ENCODE results near the gene ANKRD36B.
"Not testable (repeated sequence)": the region's sequence is repeated elsewhere in the genome, so short reads cannot be mapped to it uniquely, and the experiment has no call there.

DNA sequence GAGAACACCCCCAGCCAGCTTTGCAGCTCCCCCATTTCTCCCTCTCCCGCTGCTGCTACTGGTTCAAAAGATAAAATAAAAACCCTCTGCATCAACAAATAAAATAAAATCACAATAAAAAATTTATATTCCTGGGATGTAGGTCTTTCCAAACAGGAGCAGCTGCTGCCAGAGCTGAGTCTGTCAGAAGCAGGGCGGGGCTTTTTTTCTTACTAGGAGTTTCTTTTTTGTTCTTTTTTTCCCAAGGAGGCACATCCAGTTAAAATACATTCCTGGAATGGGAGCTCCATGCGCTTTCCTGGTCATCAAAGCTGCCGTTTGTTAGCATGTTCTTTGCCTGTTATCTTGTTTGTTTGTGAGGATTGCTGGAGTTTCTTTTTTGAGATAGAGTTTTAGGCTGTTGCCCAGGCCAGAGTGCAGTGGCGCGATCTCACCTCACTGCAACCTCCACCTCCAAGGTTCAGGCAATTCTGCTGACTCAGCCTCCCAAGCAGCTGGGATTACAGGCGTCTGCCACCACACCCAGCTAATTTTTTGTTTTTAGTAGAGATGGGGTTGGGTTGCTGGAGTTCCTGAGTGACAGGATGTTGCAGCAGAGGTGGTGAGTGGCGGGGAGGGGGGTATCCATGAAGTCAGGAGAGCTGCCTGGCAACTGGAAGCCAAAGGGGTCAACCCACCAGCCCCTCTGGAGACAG lies 35.8 kb upstream of the ANKRD36B start:
- TF ChIP-seq TAF1 (IDR thresholded peaks at IDR 0.05; ENCODE audit: borderline replicate concordance, low read depth, low read length); POLR2AphosphoS5 (IDR thresholded peaks at IDR 0.05; ENCODE audit: low read depth, low read length); POLR2A (IDR thresholded peaks at IDR 0.05; ENCODE audit: low read depth, low read length): not testable (repeated sequence)
